OCI-LY7 (cell line): Measurements from ENCODE around the gene COMMD8.

Experiments
- CTCF ChIP-seq: fragments of 200-600 bp; sonication (generic); conservative IDR thresholded peaks from 2 replicates; pipeline ENCODE4 v1.5.1; 2014; ENCODE audit warnings: mild to moderate bottlenecking, antibody characterized with exemption, low read length, moderate library complexity, mixed read lengths
- EZH2phosphoT487 ChIP-seq: fragments of 200-600 bp; sonication (generic); IDR thresholded peaks from 2 replicates; pipeline ENCODE4 v1.6.1; 2018; ENCODE audit warnings: low read depth, borderline replicate concordance, mild to moderate bottlenecking, mixed run types, antibody characterized with exemption, low read length, moderate library complexity, mixed read lengths

GRCh38 chr4:47475411-47475810, 11.9 kb upstream of the COMMD8 start:
- TF ChIP-seq CTCF (no peak), EZH2phosphoT487 (no peak)
